GM12875 (cell line): Measurements from ENCODE around the gene CDA.

Source experiments
- H3K4me3 ChIP-seq: one replicate; pipeline ENCODE4 v1.5.1; 2011; ENCODE audit warnings: low read depth, low read length, control low read depth
- TF ChIP-seq, protein P1 (sequence below): IDR thresholded peaks from 2 replicates; pipeline ENCODE4 v1.5.1; 2011; ENCODE audit warnings: low read depth, mild to moderate bottlenecking, control low read depth, inconsistent platforms, low read length, moderate library complexity, borderline replicate concordance; ENCODE audit not compliant: insufficient read depth

The CDA gene

DNA sequence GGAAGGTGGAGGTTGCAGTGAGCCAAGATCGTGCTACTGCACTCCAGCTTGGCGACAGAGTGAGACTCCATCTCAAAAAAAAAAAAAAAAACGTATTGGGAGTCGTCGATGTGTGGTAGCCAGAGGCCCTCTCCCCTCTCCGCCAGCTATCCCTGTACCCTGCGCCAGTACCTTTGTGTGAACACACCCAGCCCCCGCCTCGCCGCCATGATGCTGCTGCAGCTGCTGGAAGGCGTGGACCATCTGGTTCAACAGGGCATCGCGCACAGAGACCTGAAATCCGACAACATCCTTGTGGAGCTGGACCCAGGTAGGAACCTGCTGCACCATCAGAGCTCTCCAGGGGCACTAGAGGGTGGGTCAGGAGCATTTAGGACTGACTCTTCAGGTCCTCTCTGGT, 56.5 kb downstream of the CDA start:
- TF ChIP-seq, protein P1, sequence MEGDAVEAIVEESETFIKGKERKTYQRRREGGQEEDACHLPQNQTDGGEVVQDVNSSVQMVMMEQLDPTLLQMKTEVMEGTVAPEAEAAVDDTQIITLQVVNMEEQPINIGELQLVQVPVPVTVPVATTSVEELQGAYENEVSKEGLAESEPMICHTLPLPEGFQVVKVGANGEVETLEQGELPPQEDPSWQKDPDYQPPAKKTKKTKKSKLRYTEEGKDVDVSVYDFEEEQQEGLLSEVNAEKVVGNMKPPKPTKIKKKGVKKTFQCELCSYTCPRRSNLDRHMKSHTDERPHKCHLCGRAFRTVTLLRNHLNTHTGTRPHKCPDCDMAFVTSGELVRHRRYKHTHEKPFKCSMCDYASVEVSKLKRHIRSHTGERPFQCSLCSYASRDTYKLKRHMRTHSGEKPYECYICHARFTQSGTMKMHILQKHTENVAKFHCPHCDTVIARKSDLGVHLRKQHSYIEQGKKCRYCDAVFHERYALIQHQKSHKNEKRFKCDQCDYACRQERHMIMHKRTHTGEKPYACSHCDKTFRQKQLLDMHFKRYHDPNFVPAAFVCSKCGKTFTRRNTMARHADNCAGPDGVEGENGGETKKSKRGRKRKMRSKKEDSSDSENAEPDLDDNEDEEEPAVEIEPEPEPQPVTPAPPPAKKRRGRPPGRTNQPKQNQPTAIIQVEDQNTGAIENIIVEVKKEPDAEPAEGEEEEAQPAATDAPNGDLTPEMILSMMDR = no peak
- H3K4me3 ChIP-seq = no peak overlapping the region

DNA sequence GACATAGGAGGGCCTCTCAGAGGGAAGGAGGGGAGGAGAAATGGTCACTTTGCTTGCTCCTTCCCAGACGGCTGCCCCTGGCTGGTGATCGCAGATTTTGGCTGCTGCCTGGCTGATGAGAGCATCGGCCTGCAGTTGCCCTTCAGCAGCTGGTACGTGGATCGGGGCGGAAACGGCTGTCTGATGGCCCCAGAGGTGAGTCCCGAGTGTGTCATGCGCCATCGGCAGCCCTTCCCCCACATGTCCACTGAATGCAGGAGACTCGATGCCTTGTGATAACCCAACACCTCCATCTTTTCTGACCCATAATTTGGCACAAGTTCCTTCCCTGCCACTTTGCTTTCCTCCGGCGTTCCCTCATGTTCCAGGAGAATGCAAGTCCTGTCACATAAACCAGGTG, 59.5 kb downstream of the CDA start:
- H3K4me3 ChIP-seq = no peak overlapping the region
- TF ChIP-seq, protein P1 = no peak

DNA sequence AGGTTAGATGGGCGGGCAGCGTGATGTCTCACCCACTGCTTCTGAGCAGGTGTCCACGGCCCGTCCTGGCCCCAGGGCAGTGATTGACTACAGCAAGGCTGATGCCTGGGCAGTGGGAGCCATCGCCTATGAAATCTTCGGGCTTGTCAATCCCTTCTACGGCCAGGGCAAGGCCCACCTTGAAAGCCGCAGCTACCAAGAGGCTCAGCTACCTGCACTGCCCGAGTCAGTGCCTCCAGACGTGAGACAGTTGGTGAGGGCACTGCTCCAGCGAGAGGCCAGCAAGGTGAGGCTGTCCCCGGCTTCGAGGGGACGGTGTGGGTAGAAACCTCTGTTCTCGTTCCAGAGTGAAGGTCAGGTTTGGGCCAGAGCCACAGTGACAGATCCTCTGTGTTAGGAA, 60.0 kb downstream of the CDA start:
- H3K4me3 ChIP-seq = no peak overlapping the region
- TF ChIP-seq, protein P1 = no peak

DNA sequence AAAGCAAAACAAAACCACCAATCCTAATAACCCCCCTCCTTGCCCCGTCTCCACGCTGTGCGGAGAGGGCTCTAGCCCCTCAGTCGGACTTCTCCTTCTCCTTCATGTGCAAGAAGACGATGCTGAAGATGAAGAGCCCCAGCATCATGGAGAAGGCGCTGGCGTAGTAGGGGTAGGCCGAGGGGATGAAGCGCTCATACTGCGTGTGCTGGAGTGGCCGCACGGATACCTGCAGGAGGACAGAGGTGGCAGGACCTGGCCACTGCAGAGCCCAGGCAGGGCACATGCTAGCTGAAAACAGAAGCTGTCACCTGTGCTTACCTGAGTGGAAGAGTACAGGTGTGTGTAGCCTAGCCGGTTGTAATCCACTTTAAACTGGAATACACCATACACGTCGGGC, 63.4 kb downstream of the CDA start:
- TF ChIP-seq, protein P1 = no peak
- H3K4me3 ChIP-seq = no peak overlapping the region

DNA sequence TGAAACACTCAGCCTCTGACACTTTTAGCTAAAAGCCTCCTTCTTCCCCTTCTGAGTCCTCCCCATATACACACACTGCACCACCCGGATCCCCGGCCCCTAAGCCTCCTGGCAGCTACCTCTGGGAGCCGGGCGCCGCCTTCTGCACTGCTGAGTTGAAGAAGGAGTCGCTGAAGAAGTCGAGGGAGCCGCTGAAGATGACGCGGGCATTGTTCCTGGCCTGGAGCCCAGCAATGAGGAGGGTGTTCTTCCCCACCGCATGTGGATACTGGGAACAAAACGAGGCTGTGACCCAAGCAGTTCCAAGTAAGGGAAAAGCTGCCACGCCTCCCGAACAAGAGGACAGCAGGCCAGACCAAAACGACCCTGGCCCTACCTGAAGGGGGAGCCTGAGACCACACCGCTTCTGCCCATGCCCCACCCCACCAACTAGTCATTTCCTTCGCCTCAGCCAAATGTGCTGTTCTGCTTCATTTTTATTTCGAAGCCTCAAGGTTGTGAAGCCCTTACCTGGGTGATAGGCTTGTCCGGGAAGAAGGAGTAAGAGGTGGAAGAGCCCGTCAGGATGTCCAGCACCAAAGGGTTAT, 65.3 kb downstream of the CDA start:
- TF ChIP-seq, protein P1 = no peak
- H3K4me3 ChIP-seq = no peak overlapping the region

DNA sequence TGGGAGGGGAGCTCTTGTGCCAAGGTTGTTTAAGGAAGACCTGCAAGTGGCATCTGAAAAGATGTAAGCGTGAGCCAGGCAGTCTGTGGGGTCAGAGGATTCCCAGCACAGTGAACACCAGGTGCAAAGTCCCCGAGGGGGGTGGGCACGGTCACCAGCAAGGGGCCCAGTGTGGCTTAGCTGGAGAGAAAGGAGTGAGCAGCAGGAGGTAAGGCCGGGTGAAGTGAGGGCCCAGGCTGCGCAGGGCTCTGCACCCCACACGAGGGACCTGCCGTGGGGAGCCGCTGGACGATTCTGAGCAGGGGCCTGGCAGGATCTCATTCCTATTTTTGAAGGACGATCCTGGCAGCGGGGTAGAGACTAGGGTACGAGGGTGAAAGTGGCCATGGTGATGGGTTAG, 68.1 kb downstream of the CDA start:
- TF ChIP-seq, protein P1 = no peak
- H3K4me3 ChIP-seq = no peak overlapping the region

DNA sequence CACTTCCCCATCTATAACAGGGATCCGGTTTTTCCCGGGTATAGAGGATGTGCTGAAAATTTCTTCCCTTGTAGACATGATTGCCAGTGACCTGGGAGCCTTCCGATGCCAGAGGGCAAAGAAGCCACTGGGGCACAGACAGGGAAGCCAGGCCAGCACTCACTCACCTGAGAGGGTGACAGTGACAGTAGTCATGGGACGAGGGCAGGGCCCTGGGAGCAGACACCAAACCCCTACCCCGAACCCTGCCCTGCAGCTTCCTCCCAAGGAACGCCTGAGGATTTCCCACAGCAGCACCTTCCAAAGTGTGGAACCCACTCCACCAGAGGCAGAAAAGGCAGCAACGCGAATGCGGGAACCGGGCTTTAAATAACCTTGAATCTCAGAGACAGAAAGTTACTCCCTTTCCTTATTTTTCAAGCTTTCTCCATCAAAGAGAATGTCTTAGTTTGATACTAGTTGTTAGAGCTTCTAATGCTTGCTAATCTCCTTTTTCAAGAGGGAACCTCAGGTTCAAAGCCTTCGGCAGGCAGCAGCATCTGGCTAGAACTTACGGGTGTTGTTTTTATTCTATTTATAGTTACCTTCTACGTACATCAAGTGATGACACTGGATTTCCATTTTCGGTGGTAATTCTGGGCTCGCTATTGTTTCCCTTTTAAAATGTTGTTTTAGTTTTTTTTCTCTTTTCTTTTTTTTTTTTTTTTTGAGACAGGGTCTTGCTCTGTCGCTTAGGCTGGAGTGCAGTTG, 69.4 kb downstream of the CDA start:
- TF ChIP-seq, protein P1 = no peak
- no peak overlapping the region for H3K4me3 ChIP-seq
